Cardiac muscle cell (in vitro differentiated cells and primary cell): Measurements from ENCODE around the gene GMCL2. TPM values are rescaled to one million over a fixed set of nuclear protein-coding genes. Genes with fewer than 3 reads are reported as not detected.

Source experiments
- DNase-seq, 2 donors: peaks; one replicate each; pipeline versions ENCODE4 v3.0.0 to v3.0.0-alpha.2; 2010 to 2017; ENCODE audit warnings: low read depth in 1 of 2, low spot score in 1 of 2
- H3K27ac ChIP-seq: fragments of 200-600 bp; sonication (generic); 2 replicates; pipeline ENCODE4 v1.5.1; 2016
- H3K27me3 ChIP-seq: fragments of 200-600 bp; sonication (generic); 2 replicates; pipeline ENCODE4 v1.6.0; 2016; ENCODE audit warnings: control low read depth
- H3K36me3 ChIP-seq: fragments of 200-600 bp; sonication (generic); 2 replicates; pipeline ENCODE4 v1.5.1; 2016; ENCODE audit warnings: control low read depth
- H3K4me1 ChIP-seq: fragments of 200-600 bp; sonication (generic); 2 replicates; pipeline ENCODE4 v1.8.1; 2017; ENCODE audit warnings: low read depth, mild to moderate bottlenecking, mixed run types
- H3K4me3 ChIP-seq: fragments of 200-600 bp; sonication (generic); 2 replicates; pipeline ENCODE4 v1.5.1; 2016; ENCODE audit warnings: mild to moderate bottlenecking
- H3K9me3 ChIP-seq: fragments of 200-600 bp; sonication (generic); 2 replicates; pipeline ENCODE4 v1.5.1; 2017; ENCODE audit warnings: low read depth, mild to moderate bottlenecking, control low read depth
- CTCF ChIP-seq: IDR thresholded peaks from 2 replicates; pipeline ENCODE4 v1.5.1; 2012; ENCODE audit warnings: low read depth, mild to moderate bottlenecking, low read length
- polyA plus RNA-seq: library from polyadenylated mRNA; unstranded; fragments of >200 nt; fragmentation: Nextera tagmentation; extraction: Ambion mirVana; gene quantifications from 2 replicates; pipeline ENCODE4 v1.2.1, GENCODE V29; 2016
- total RNA-seq: library from RNA; depleted of rRNA; stranded (reverse); fragments of >200 nt; gene quantifications from 2 replicates; pipeline ENCODE4 v1.2.3, GENCODE V29; 2016

Gene GMCL2
- total and polyA plus RNA-seq, 2 experiments from 2014 or later, result not detected

- Histone ChIP-seq H3K4me1 (no peaks in the 10 kb centered on the region), H3K27me3 (no peaks in the 10 kb centered on the region), H3K27ac (no peak overlapping the region), H3K9me3 (no peaks in the 10 kb centered on the region), H3K4me3 (no peak overlapping the region), H3K36me3 (no peaks in the 10 kb centered on the region)
- no peak for TF ChIP-seq CTCF
- no peak for DNase-seq
Measured at GRCh38 chr5:178174456-178174855, 12.7 kb downstream of the GMCL2 start.

GRCh38 chr5:178170455-178170854, 16.7 kb downstream of the GMCL2 start:
- no peaks in the 10 kb centered on the region for H3K9me3 ChIP-seq
- H3K27me3 ChIP-seq, result no peaks in the 10 kb centered on the region
- TF ChIP-seq CTCF, result no peak
- no peak overlapping the region for H3K4me3 ChIP-seq
- DNase-seq, result no peak
- no peaks in the 10 kb centered on the region for H3K4me1 ChIP-seq
- H3K27ac ChIP-seq, result no peak overlapping the region
- H3K36me3 ChIP-seq, result no peaks in the 10 kb centered on the region

GRCh38 chr5:178165581-178165980, 21.6 kb downstream of the GMCL2 start:
- TF ChIP-seq CTCF, result no peak
- no peak for DNase-seq
- no peaks in the 10 kb centered on the region for H3K36me3 ChIP-seq

GRCh38 chr5:178163772-178164735, 23.1 kb downstream of the GMCL2 start:
- DNase-seq, result peak; percentile 78 to 86
- peak; percentile 99 for TF ChIP-seq CTCF
- no peaks in the 10 kb centered on the region for H3K36me3 ChIP-seq
- H3K27me3 ChIP-seq, result peaks cover 17% of the 10 kb centered on the region
- H3K27ac ChIP-seq, result no peak overlapping the region
- no peaks in the 10 kb centered on the region for H3K4me1 ChIP-seq
- no peak overlapping the region for H3K4me3 ChIP-seq
- H3K9me3 ChIP-seq, result no peaks in the 10 kb centered on the region

More at GRCh38 chr5:178165581-178165980, 21.6 kb downstream of the GMCL2 start:
- H3K4me1 ChIP-seq, result no peaks in the 10 kb centered on the region
- no peak overlapping the region for H3K4me3 ChIP-seq
- peaks cover 17% of the 10 kb centered on the region for H3K27me3 ChIP-seq
- H3K27ac ChIP-seq, result no peak overlapping the region
- no peaks in the 10 kb centered on the region for H3K9me3 ChIP-seq

- DNase-seq, result no peak
- no peak overlapping the region for H3K4me3 ChIP-seq
- no peak overlapping the region for H3K27ac ChIP-seq
- no peaks in the 10 kb centered on the region for H3K36me3 ChIP-seq
- peaks cover 17% of the 10 kb centered on the region for H3K27me3 ChIP-seq
- H3K9me3 ChIP-seq, result no peaks in the 10 kb centered on the region
- H3K4me1 ChIP-seq, result no peaks in the 10 kb centered on the region
- TF ChIP-seq CTCF, result no peak
Measured at GRCh38 chr5:178162481-178162880, 24.7 kb downstream of the GMCL2 start.
